Right lung (tissue), 5 donors: ENCODE measurements around the gene C1orf210. TPM values are rescaled to one million over a fixed set of nuclear protein-coding genes. Genes with fewer than 3 reads are reported as not detected.

Source experiments
- DNase-seq, 2 donors: peaks; one replicate each; pipeline ENCODE4 v3.0.0-alpha.2; 2013
- polyA plus RNA-seq, 5 donors: library from polyadenylated mRNA; unstranded; fragments of 120-200 nt; gene quantifications; one replicate each; pipeline versions ENCODE4 v1.2.1 to v1.2.3, GENCODE V29; 2013; ENCODE audit warnings: inconsistent platforms in 1 of 5, low replicate concordance in 1 of 5; ENCODE audit not compliant: insufficient read length in 5 of 5, insufficient read depth in 1 of 5

C1orf210 gene
- polyA plus RNA-seq, 5 donors = 9.4 to 11.3 (median 9.9) TPM

GRCh38 chr1:43251024-43251423 lies 34.4 kb downstream of the C1orf210 start:
- no peak for DNase-seq

GRCh38 chr1:43250351-43250761 lies 35.0 kb downstream of the C1orf210 start:
- no peak for DNase-seq

GRCh38 chr1:43247256-43247921 lies 38.0 kb downstream of the C1orf210 start:
- DNase-seq = no peak

- DNase-seq = no peak
Measured at GRCh38 chr1:43246466-43247213, 38.7 kb downstream of the C1orf210 start.

GRCh38 chr1:43243299-43243698 lies 42.1 kb downstream of the C1orf210 start:
- no peak for DNase-seq

- no peak for DNase-seq
Measured at GRCh38 chr1:43241413-43241836, 44.0 kb downstream of the C1orf210 start.

- DNase-seq = no peak
Measured at GRCh38 chr1:43239484-43239883, 45.9 kb downstream of the C1orf210 start.

GRCh38 chr1:43238991-43239469 lies 46.4 kb downstream of the C1orf210 start:
- DNase-seq = no peak

GRCh38 chr1:43238085-43238484 lies 47.3 kb downstream of the C1orf210 start:
- DNase-seq = peak; percentile 35 to 52

GRCh38 chr1:43237121-43237520 lies 48.3 kb downstream of the C1orf210 start:
- DNase-seq = no peak

- DNase-seq = no peak
Measured at GRCh38 chr1:43235451-43236121, 49.8 kb downstream of the C1orf210 start.

- no peak for DNase-seq
Measured at GRCh38 chr1:43235040-43235439, 50.3 kb downstream of the C1orf210 start.

GRCh38 chr1:43234267-43234666 lies 51.1 kb downstream of the C1orf210 start:
- no peak for DNase-seq

GRCh38 chr1:43233631-43234030 lies 51.8 kb downstream of the C1orf210 start:
- DNase-seq = no peak

- DNase-seq = no peak
Measured at GRCh38 chr1:43232482-43232881, 52.9 kb downstream of the C1orf210 start.

- DNase-seq = no peak
Measured at GRCh38 chr1:43232074-43232473, 53.3 kb downstream of the C1orf210 start.

Other genes starting within 250 kb of the C1orf210 start
- 10 to 100 TPM; 42.0 to 54.9 (median 54.2) TPM for gene EBNA1BP2, start 113.3 kb downstream of the C1orf210 start, polyA plus RNA-seq
- gene CFAP57, start 113.3 kb downstream of the C1orf210 start, polyA plus RNA-seq = 1 to 10 TPM; 1.7 to 5.9 (median 4.3) TPM
- gene TMEM125, start 15.6 kb downstream of the C1orf210 start, polyA plus RNA-seq = 10 to 100 TPM; 35.9 to 52.2 (median 47.4) TPM
- gene TIE1, start 15.4 kb upstream of the C1orf210 start, polyA plus RNA-seq = 10 to 100 TPM; 74.8 to 99.7 (median 89.7) TPM
- gene MPL, start 52.2 kb upstream of the C1orf210 start, polyA plus RNA-seq = 1 to 10 TPM in 2 of 5 donors, under 1 TPM in 3; 0.86 to 1.7 (median 0.99) TPM
- gene CDC20, start 73.4 kb upstream of the C1orf210 start, polyA plus RNA-seq = 10 to 100 TPM; 30.4 to 57.8 (median 36.9) TPM
- gene ELOVL1, start 82.4 kb upstream of the C1orf210 start, polyA plus RNA-seq = 10 to 100 TPM; 74.6 to 88.6 (median 77.1) TPM
- 10 to 100 TPM; 36.1 to 39.9 (median 38.7) TPM for gene MED8, start 104.2 kb upstream of the C1orf210 start, polyA plus RNA-seq
- gene SZT2, start 104.3 kb upstream of the C1orf210 start, polyA plus RNA-seq = 10 to 100 TPM; 22.5 to 31.0 (median 26.4) TPM
- 10 to 100 TPM; 43.8 to 55.9 (median 47.0) TPM for gene HYI, start 168.3 kb upstream of the C1orf210 start, polyA plus RNA-seq
- 100 to 1,000 TPM; 138 to 245 (median 157) TPM for gene PTPRF, start 245.3 kb upstream of the C1orf210 start, polyA plus RNA-seq